ENCODE results near the gene CFAP161.

Gene CFAP161

DNA sequence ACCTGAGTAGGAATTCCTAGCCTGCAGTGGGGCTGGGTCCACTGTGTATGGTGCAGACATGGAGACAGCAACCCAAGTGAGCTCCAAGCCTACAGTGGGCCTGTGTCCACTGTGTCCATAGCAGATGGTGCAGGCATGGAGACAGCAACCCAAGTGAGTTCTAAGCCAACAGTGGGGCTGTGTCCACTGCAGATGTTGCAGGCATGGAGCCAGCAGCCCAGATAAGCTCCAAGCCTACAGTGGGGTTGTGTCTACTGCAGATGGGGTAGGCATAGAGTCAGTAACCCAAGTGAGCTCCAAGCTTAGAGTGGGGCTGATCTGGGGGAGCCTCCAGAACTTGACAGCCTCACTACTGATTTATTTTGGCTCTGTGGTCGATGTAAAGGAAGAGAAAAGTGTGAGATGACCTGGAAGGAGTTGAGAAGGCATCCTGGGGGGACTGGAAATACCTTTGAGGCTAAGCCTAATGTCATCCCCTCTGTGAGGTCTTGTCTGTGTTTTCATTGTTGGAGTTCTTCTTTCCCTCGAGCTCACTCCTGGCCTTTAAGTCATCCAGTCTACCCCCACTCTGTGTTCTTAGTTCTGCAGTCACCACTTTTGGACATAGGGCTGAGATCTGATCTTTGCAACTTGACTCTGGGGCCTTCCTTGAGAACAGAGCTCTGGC is 40.2 kb downstream of the CFAP161 start:
- no peaks in the 10 kb centered on the region for H3K36me3 Mint-ChIP-seq (ENCODE audit: insufficient read depth)
- H3K9me3 Mint-ChIP-seq = no peaks in the 10 kb centered on the region
- H3K4me3 Mint-ChIP-seq = no peak overlapping the region
- ATAC-seq (replicated peaks) = no peak
- DNase-seq = no peak
- no peaks in the 10 kb centered on the region for H3K4me1 Mint-ChIP-seq (ENCODE audit: low read depth in 2 of 2)
- peaks cover 2 to 22% of the 10 kb centered on the region in 2 donors for H3K27me3 Mint-ChIP-seq
- H3K27ac Mint-ChIP-seq = no peak overlapping the region

DNA sequence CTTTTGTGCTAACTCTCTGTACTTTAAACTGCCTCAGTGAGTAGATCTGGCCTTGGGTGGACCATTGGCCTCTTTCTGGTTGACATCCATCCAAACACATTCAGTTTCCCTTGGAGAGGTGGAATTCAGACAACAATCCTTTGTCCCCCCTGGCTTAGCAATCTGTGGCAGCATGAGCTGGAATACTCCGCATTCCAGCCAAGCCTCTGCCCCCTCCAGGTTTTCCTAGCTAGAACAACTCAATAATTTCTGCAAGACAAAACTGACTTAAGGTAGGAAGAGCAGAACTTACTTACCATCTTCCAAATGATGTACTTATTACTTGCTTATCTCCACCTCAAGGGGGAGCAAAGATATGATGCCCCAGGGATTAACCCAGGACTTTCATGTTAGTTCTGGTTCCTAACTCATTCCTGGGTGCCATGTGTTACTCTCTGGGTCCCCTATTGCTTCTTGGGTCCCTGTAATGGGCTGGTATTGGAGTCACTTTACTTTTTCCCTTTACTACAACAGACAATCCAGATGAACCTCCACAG is 40.8 kb downstream of the CFAP161 start:
- Mint-ChIP-seq H3K36me3 (ENCODE audit: insufficient read depth) (no peaks in the 10 kb centered on the region), H3K27me3 (peaks cover 6 to 22% of the 10 kb centered on the region in 2 donors), H3K4me1 (ENCODE audit: low read depth in 2 of 2) (no peaks in the 10 kb centered on the region), H3K4me3 (no peak overlapping the region), H3K9me3 (no peaks in the 10 kb centered on the region), H3K27ac (no peak overlapping the region)
- ATAC-seq (replicated peaks) (no peak), DNase-seq (no peak)

DNA sequence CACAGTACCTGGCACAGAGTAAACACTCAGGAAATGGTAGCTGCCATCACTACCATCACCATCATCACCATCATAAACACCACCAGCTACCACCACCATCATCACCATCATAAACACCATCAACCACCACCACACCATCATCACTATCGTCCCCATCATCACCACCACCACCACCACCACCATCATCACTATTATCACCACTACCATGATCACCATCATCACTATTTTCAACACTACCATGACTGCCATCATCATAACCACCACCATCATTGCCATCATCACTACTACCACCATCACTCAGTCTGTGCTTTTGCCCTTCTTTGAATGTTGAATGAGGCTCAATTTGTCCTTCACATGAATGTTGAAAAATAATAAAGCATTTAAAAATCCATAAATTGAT is 41.4 kb downstream of the CFAP161 start:
- ATAC-seq (replicated peaks) (no peak), DNase-seq (no peak)
- Mint-ChIP-seq H3K9me3 (no peaks in the 10 kb centered on the region), H3K36me3 (ENCODE audit: insufficient read depth) (no peaks in the 10 kb centered on the region), H3K4me3 (no peak overlapping the region), H3K27ac (no peak overlapping the region), H3K4me1 (ENCODE audit: low read depth in 2 of 2) (no peaks in the 10 kb centered on the region), H3K27me3 (peaks cover 9 to 22% of the 10 kb centered on the region in 2 donors)

DNA sequence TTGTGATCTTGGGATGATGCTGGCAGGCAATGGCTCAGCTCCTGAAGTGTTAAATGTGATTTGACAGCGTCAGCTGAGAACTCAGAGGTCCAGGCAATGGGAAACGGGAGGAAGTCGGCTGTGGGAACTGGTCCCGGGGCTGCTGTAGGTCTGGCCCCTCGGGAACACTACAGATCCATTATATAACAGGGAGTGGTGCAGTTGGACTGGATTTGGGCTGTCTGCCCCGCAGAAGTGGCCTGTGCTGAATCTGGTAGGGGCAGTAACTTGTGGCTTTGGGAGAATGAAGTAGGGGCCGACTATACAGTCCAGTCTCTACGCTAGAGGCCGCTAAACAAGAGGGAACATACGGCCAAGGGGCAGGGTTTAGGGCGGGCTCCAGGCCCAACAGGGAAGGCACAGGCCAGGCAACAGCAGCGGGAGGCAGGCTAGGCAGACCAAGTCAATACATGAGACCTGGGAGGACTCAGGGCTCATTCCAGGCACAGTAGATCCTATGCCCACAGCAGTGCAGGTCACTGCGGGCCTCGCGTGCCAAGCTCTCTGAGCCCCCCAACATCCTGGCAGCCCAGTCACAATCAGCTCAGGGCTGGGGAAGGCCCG is 42.3 kb downstream of the CFAP161 start:
- no peak for ATAC-seq (replicated peaks)
- no peak for DNase-seq
- H3K9me3 Mint-ChIP-seq = no peaks in the 10 kb centered on the region
- H3K27ac Mint-ChIP-seq = no peak overlapping the region
- H3K36me3 Mint-ChIP-seq (ENCODE audit: insufficient read depth) = no peaks in the 10 kb centered on the region
- no peak overlapping the region for H3K4me3 Mint-ChIP-seq
- H3K4me1 Mint-ChIP-seq (ENCODE audit: low read depth in 2 of 2) = no peaks in the 10 kb centered on the region
- H3K27me3 Mint-ChIP-seq = peaks cover 15 to 21% of the 10 kb centered on the region in 2 donors

GRCh38 chr15:81178365-81178764 is 44.3 kb downstream of the CFAP161 start:
- DNase-seq (no peak), ATAC-seq (replicated peaks) (no peak)
- no peaks in the 10 kb centered on the region for H3K4me1 Mint-ChIP-seq (ENCODE audit: low read depth in 2 of 2)
- H3K4me3 Mint-ChIP-seq = no peak overlapping the region
- peaks cover 29 to 35% of the 10 kb centered on the region in 2 donors for H3K27me3 Mint-ChIP-seq
- H3K9me3 Mint-ChIP-seq = no peaks in the 10 kb centered on the region
- H3K27ac Mint-ChIP-seq = no peak overlapping the region
- no peaks in the 10 kb centered on the region for H3K36me3 Mint-ChIP-seq (ENCODE audit: insufficient read depth)

DNA sequence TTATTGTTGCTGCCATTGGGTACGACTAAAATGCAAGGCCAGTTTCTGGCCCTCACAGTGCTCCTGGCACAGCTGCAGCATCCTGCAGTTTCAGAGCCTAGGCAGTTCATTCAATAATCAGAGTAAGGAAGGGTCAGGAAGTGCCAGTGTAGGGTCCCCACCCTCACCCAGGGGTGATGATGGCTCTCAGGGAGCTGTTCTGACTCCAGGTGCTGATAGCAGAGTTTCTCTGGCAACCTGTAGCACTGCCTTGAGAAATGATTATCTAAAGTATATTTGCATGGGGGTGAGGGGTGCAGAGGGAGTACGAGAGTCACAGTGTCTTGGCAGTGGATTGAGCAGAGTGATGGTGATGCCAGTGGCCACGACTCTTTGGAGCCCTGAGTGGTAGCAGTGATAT is 47.1 kb downstream of the CFAP161 start:
- Mint-ChIP-seq H3K27me3 (peaks cover 50 to 58% of the 10 kb centered on the region in 2 donors), H3K9me3 (no peaks in the 10 kb centered on the region), H3K27ac (no peak overlapping the region), H3K4me1 (ENCODE audit: low read depth in 2 of 2) (no peaks in the 10 kb centered on the region), H3K4me3 (no peak overlapping the region), H3K36me3 (ENCODE audit: insufficient read depth) (no peaks in the 10 kb centered on the region)
- ATAC-seq (replicated peaks) = no peak
- no peak for DNase-seq

- Mint-ChIP-seq H3K27ac (no peak overlapping the region), H3K9me3 (no peaks in the 10 kb centered on the region)
- no peak for ATAC-seq (replicated peaks)
Measured at GRCh38 chr15:81182031-81182755, 48.1 kb downstream of the CFAP161 start.

GRCh38 chr15:81182756-81183438 is 48.8 kb downstream of the CFAP161 start:
- no peak overlapping the region for H3K27ac Mint-ChIP-seq
- H3K36me3 Mint-ChIP-seq (ENCODE audit: insufficient read depth) = no peaks in the 10 kb centered on the region
- H3K4me3 Mint-ChIP-seq = no peak overlapping the region
- H3K9me3 Mint-ChIP-seq = no peaks in the 10 kb centered on the region
- H3K27me3 Mint-ChIP-seq = peaks cover 60 to 67% of the 10 kb centered on the region in 2 donors
- no peaks in the 10 kb centered on the region for H3K4me1 Mint-ChIP-seq (ENCODE audit: low read depth in 2 of 2)
- no peak for DNase-seq
- ATAC-seq (replicated peaks) = no peak

More at GRCh38 chr15:81182031-81182755, 48.1 kb downstream of the CFAP161 start:
- Mint-ChIP-seq H3K27me3 (peaks cover 53 to 60% of the 10 kb centered on the region in 2 donors), H3K36me3 (ENCODE audit: insufficient read depth) (no peaks in the 10 kb centered on the region), H3K4me1 (ENCODE audit: low read depth in 2 of 2) (no peaks in the 10 kb centered on the region), H3K4me3 (no peak overlapping the region)
- DNase-seq = no peak

DNA sequence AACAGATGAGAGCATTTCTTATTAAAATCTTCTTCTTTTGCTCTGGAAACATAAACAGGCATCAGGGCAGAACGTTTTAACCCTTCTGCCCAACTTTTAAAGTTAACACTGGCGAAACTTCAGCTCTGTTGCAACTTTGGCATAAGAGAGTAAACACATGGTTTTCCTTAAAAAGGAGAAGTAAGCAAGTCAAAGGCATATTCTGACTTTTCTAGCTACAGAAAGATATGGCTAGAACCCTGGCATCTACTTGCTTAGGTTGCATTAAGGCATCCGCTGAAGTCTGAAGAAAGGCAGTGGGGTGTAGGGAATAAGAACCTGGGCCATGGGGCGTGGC is 49.3 kb downstream of the CFAP161 start:
- Mint-ChIP-seq H3K27me3 (peaks cover 65 to 72% of the 10 kb centered on the region in 2 donors), H3K4me1 (ENCODE audit: low read depth in 2 of 2) (no peaks in the 10 kb centered on the region), H3K4me3 (no peak overlapping the region), H3K27ac (no peak overlapping the region), H3K36me3 (ENCODE audit: insufficient read depth) (no peaks in the 10 kb centered on the region), H3K9me3 (no peaks in the 10 kb centered on the region)
- DNase-seq = no peak
- ATAC-seq (replicated peaks) = no peak

DNA sequence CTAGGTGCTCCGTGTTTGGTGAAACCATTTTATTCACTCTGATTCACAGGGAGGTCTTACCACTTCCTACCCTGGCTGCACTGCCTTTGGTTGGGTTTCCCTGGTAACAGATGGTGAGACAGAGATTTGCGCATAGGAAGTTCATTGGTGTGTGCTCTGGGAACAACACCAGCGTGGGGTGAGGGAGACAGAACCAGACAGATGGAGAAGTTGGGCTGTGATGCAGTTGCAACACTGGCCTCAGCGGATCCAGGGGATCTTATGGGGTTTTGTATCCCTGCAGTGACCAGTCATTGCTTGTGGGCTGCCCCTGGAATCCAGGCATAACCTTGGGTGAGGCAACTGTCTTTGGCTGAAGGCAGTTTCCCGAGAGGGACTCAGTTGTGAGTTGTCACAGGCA is 50.1 kb downstream of the CFAP161 start:
- Mint-ChIP-seq H3K27me3 (peaks cover 65 to 79% of the 10 kb centered on the region in 2 donors), H3K36me3 (ENCODE audit: insufficient read depth) (no peaks in the 10 kb centered on the region), H3K27ac (no peak overlapping the region), H3K9me3 (no peaks in the 10 kb centered on the region), H3K4me1 (ENCODE audit: low read depth in 2 of 2) (no peaks in the 10 kb centered on the region), H3K4me3 (no peak overlapping the region)
- ATAC-seq (replicated peaks) (no peak), DNase-seq (no peak)

- no peak overlapping the region for H3K4me3 Mint-ChIP-seq
- no peak for DNase-seq
- H3K9me3 Mint-ChIP-seq = no peaks in the 10 kb centered on the region
- ATAC-seq (replicated peaks) = no peak
- H3K27ac Mint-ChIP-seq = no peak overlapping the region
- peaks cover 65 to 69% of the 10 kb centered on the region in 2 donors for H3K27me3 Mint-ChIP-seq
- H3K4me1 Mint-ChIP-seq (ENCODE audit: low read depth in 2 of 2) = no peaks in the 10 kb centered on the region
- no peaks in the 10 kb centered on the region for H3K36me3 Mint-ChIP-seq (ENCODE audit: insufficient read depth)
Measured at GRCh38 chr15:81185631-81186295, 51.7 kb downstream of the CFAP161 start.

- ATAC-seq (replicated peaks) = no peak
- no peak for DNase-seq
Measured at GRCh38 chr15:81188354-81188753, 54.3 kb downstream of the CFAP161 start.

More at GRCh38 chr15:81188354-81188753, 54.3 kb downstream of the CFAP161 start:
- no peak overlapping the region for H3K4me3 Mint-ChIP-seq
- peaks cover 67% of the 10 kb centered on the region in 2 donors for H3K27me3 Mint-ChIP-seq
- H3K27ac Mint-ChIP-seq = no peak overlapping the region
- H3K9me3 Mint-ChIP-seq = no peaks in the 10 kb centered on the region
- H3K36me3 Mint-ChIP-seq (ENCODE audit: insufficient read depth) = no peaks in the 10 kb centered on the region
- H3K4me1 Mint-ChIP-seq (ENCODE audit: low read depth in 2 of 2) = no peaks in the 10 kb centered on the region

Measured in effector memory CD8-positive, alpha-beta T cell (primary cell).